GM15510 (cell line): ENCODE data around the gene KRTAP5-3.

Experiments
- POLR2A ChIP-seq: IDR thresholded peaks from 3 replicates; pipeline ENCODE4 v1.6.1; 2011; ENCODE audit warnings: borderline replicate concordance; ENCODE audit not compliant: insufficient read length; ENCODE audit errors: extremely low read depth

KRTAP5-3 gene, protein sequence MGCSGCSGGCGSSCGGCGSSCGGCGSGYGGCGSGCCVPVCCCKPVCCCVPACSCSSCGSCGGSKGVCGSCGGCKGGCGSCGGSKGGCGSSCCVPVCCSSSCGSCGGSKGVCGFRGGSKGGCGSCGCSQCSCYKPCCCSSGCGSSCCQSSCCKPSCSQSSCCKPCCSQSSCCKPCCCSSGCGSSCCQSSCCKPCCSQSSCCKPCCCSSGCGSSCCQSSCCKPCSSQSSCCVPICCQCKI

DNA sequence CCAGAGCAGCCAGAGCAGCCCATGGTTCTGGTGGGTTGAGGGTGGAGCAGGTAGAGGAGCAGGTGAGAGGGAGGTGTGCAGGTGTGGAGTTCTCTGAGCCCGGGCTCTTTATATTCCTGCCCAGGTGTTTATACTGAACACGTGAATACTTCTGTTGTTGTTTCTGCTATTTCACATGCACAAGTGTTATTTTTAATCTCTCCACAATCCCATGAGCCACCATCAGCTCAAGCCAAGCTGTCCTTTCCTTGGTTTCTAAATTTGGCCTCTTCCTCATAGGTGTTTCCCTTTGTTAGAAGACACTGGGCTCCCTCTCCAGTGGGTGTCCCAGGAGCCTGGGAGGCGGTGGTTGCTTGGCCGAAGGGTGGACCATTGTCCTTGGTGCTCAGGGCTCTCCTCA, at the start of gene KRTAP5-3:
Gene KRTAP5-3, minus strand, starts transcription at position 101 of the 400 bp plus-strand sequence. Its CDS starts 78 bp downstream, at position 23.
- no peak for TF ChIP-seq POLR2A

DNA sequence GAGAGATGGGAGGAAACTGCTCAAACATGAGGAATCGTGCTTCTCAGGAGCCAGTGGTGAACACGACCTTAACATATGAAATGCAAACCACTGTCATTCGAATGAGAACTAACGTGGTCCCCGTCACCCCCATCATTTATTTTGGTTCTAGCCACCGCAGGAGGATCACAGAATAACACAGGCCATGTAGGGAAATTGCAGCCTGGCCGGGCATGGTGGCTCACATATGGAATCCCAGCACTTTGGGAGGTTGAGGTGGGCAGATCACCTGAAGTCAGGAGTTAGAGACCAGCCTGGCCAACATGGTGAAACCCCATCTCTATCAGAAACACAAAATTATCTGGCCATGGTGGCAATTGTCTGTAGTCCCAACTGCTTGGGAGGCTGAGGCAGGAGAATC, 48.4 kb upstream of the KRTAP5-3 start:
- TF ChIP-seq POLR2A, result no peak

- no peak for TF ChIP-seq POLR2A
These were observed 47.8 kb upstream of the KRTAP5-3 start for GRCh38 chr11:1656061-1656441.

DNA sequence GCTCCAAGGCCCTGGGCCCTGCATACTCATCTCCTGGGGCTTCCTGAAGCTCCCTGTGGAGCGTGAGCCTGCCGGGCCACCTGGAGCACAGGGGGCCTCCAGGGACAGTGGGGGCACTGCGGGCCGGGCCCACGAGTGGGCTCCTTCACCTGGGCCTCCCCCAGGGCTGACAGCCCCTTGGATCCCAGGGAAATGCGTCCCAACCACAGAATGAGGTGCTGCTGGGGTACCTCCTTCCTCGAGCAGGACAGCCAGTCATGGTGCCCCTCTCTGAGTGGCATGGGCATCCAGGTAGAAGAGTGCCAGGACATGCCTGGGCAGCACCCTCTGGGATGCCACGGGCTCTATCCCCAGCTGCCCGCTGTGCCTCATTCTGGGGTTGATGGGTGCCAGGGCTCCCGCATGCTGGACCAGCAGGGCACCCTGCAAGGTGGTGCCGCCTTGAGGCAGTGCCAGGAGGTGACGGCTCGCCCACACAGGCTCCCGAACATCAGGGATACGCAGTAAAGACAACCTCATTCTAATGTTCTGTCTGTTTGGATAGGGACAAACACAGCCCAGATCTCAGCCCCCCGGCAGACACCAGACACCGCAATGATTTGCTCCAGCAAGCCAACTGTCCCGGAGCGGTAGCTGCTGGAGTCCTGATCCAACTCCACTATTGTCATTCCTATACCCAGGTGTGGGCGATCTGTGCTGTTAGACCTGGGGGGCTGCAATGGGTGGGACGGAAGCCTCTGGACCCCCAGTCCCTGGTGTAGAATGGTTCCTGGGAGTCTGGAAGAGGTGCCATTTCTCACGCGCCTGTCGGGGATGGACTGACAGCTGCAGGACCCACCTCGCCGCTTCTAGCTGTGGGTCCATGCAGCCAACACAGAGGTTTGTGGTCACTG, 47.2 kb upstream of the KRTAP5-3 start:
- no peak for TF ChIP-seq POLR2A

- TF ChIP-seq POLR2A, result no peak
These were observed 46.3 kb upstream of the KRTAP5-3 start for GRCh38 chr11:1654388-1655167.

- TF ChIP-seq POLR2A, result no peak
These were observed 45.5 kb upstream of the KRTAP5-3 start for GRCh38 chr11:1653541-1654387.

GRCh38 chr11:1652771-1653540, 44.7 kb upstream of the KRTAP5-3 start:
- TF ChIP-seq POLR2A, result no peak

DNA sequence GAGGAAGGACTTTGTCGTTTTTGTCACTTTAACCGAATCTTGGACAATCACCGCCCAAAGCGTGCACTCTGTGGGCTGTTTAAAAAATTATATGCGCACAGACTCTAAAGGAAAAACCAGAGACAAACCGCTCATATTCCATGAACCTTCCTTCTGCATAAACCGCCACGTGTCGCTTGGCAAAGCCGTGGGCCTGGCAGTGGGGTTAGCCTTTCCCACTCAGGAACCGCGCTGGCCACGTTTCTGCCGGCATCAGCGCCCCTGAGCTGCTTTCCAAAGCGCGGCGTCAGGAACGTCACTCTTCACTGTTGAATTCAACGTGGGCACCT, 44.1 kb upstream of the KRTAP5-3 start:
- TF ChIP-seq POLR2A, result no peak

DNA sequence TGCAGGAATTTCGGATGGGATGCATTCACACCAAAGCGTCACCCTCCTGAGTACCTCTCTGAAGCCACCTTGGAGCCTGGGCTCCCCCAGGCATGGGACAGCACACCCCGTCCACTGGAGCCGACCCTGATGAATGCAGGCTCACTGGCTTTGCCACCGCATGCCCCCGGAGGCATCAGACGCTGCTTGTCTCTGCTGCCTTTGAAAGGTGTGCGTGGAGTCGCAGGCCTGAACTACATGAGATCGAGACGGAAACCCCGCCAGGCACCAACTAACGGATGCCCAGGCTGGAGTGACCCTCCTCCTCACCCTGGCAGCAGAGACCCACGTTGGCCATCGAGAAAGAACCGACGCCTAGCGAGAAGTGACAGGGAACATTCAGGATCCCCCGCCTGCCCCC, 43.8 kb upstream of the KRTAP5-3 start:
- no peak for TF ChIP-seq POLR2A

DNA sequence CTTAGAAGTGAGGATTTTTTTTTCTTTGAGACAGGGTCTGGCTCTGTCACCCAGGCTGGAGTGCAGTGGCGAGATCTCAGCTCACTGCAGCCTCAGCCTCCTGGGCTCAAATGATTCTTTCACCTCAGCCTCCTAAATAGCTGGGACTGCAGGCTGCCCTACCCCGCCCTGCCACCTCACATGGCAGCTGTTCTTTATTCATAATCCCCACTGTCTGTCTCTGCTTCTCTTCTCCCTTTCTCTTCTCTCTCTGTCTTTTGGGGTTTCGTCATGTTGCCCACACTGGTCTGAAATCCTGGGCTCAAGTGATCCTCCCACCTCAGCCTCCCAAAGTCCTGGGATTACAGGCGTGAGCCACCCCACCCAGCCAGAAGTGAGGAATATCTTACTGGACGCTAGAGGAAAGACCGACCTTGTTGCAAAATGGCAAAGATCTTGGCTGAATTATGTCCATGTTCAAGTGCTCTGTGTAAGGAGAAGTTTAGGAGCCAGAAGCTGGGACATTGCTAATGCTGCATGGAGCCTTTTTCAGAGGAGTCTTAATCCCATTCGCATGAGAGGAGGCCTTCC, 43.2 kb upstream of the KRTAP5-3 start:
- no peak for TF ChIP-seq POLR2A

DNA sequence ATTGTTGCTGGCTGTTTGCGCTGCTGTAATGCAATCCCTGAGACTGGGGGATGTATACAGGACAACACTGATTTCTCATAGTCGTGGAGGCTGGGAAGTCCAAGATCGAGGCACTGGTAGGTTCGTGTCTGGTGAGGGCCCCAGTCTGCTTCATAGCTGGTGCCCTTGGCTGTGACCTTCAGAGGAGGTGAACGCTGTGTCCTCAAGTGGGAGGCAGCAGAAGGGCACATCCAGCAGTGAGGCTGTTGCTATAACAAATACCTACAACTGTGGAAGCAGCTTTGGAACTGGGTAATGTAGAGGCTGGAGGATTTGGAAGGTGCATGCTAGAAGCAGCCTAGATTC, 42.6 kb upstream of the KRTAP5-3 start:
- TF ChIP-seq POLR2A, result no peak

GRCh38 chr11:1650034-1650917, 42.0 kb upstream of the KRTAP5-3 start:
- no peak for TF ChIP-seq POLR2A
